ENCODE data around the gene SPATC1L.

Gene SPATC1L

DNA sequence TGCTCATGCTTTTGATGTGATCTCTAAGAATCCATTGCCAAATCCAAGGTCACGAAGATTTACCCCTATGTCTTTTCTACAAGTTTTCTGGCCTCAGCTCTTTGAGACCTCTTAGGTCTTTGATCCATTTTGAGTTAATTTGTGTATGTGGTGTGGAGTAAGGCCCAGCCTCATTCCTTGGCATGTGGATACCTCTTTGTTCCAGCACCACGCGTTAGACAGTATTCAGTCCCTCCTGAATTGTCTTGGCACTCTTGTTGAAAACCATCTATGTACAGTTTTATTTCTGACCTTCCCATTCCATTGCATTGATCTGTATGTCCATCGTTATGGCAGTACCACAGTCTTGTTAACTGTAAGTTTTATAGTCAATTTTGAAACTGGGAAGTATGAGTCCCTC, 20.9 kb downstream of the SPATC1L start:
- Histone ChIP-seq H3K9ac (ENCODE audit: low read length) (no peak overlapping the region), H3K9me3 (ENCODE audit: control insufficient read depth, low read length) (no peaks in the 10 kb centered on the region), H3K36me3 (ENCODE audit: control insufficient read depth, insufficient read depth, low read length, severe bottlenecking) (no peaks in the 10 kb centered on the region), H3K27me3 (replicated peaks; ENCODE audit: control insufficient read depth, insufficient read depth, low read length) (no peaks in the 10 kb centered on the region), H3K4me3 (ENCODE audit: low read length) (no peak overlapping the region), H3K4me1 (ENCODE audit: control insufficient read depth, insufficient read depth, low read length) (no peaks in the 10 kb centered on the region)
- DNase-seq (ENCODE audit: low read depth) = no peak

DNA sequence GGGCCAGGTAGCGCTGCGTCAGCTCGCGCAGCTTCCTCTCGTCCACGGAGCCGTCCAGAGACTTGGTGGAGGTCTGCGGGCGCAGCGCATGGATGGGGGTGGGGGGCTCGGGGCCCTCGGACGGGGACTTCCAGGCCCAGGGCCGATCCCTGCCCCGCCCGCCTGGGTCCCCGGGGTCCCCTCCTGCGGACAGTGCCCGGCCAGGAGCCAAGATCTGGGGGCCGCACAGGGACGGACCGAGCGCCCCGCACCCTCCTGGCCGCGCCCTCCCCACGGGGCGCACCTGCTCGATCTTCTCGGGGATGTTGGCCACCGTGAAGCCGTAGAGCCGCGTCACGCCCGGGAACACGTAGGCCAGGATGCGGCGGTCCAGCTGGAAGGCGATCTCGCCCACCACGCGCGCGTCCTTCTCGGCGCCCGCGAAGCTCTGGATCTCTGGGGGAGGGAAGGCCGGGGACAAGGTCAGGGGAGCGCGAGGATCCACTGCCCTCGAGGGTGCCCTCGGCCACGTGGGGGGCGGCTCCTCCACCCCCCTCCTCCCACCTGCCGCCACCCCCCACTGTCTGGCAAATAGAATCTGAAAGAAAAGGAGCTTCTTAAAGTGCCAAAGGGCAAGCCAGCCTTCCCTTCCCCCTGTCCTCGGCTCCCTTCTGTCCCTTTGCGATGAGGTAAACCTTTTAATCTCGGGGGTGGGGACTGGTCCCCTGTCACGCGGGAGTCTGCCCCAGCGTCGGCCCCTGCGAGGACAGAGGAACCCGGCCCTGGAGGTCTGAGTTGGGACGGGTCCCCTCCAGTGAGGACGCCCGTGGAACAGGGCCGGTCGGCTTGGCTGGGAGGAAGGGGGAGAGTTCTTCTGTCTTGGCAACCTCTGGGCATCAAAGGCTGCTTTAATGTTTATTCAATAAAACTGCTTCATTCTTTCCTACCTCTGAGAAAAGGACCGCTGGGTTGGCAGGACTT, 22.3 kb downstream of the SPATC1L start:
- Histone ChIP-seq H3K9ac (ENCODE audit: low read length) (no peak overlapping the region), H3K4me3 (ENCODE audit: low read length) (no peak overlapping the region), H3K36me3 (ENCODE audit: control insufficient read depth, insufficient read depth, low read length, severe bottlenecking) (no peaks in the 10 kb centered on the region), H3K27me3 (replicated peaks; ENCODE audit: control insufficient read depth, insufficient read depth, low read length) (no peaks in the 10 kb centered on the region), H3K9me3 (ENCODE audit: control insufficient read depth, low read length) (no peaks in the 10 kb centered on the region), H3K4me1 (ENCODE audit: control insufficient read depth, insufficient read depth, low read length) (no peaks in the 10 kb centered on the region)
- DNase-seq (ENCODE audit: low read depth) = no peak

DNA sequence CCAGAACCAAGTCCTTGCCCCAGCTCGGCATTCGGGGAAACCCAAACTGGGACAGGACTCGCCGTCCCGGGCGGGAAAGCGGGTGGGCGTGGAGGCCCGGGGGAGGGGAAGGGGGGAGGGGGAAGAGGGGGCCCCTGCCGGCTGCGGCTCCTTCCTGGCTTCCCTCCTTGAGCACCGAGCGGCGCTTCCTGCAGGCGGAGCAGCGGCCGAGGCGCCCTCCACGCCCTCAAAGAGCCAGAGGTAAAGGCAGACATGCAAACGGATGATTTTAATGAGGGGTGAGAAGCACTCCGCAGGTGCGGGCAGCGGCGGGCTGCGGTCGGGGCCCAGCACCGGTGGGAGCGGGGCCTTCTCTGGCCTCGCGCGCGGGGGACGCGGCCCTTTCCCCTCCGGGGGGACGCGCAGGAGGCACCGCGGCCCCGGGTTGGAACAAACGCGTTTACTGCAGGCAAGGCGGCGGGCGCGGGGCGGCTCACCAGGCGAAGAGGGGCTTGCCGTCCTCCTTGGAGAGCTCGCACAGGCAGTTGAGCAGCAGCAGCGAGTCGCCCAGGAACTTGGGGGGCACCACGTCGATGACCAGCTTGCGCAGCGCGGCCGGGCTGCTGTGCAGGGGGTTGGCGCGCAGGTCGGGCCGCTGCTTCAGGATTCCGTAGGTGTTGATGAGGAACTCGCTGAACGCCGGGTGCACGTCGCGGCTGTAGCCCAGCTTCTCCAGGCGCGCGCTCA, 23.2 kb downstream of the SPATC1L start:
- H3K36me3 ChIP-seq (ENCODE audit: control insufficient read depth, insufficient read depth, low read length, severe bottlenecking) = no peaks in the 10 kb centered on the region
- no peak overlapping the region for H3K9ac ChIP-seq (ENCODE audit: low read length)
- no peaks in the 10 kb centered on the region for H3K27me3 ChIP-seq (replicated peaks; ENCODE audit: control insufficient read depth, insufficient read depth, low read length)
- no peaks in the 10 kb centered on the region for H3K4me1 ChIP-seq (ENCODE audit: control insufficient read depth, insufficient read depth, low read length)
- DNase-seq (ENCODE audit: low read depth) = no peak
- H3K4me3 ChIP-seq (ENCODE audit: low read length) = no peak overlapping the region
- no peaks in the 10 kb centered on the region for H3K9me3 ChIP-seq (ENCODE audit: control insufficient read depth, low read length)

DNA sequence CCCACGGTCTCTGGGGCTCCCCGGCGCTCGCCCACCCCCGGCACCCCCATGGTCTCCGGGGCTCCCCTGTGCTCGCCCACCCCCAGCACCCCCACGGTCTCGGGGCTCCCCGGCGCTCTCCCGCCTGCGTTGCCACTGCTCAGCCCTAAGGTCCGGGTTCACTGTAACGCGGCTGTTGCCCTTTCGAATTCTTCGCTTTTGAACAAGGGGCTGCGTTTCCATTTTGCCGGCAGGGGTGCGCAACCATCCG, 23.7 kb downstream of the SPATC1L start:
- Histone ChIP-seq H3K36me3 (ENCODE audit: control insufficient read depth, insufficient read depth, low read length, severe bottlenecking) (no peaks in the 10 kb centered on the region), H3K4me3 (ENCODE audit: low read length) (no peak overlapping the region), H3K27me3 (replicated peaks; ENCODE audit: control insufficient read depth, insufficient read depth, low read length) (no peaks in the 10 kb centered on the region), H3K9me3 (ENCODE audit: control insufficient read depth, low read length) (no peaks in the 10 kb centered on the region), H3K9ac (ENCODE audit: low read length) (no peak overlapping the region), H3K4me1 (ENCODE audit: control insufficient read depth, insufficient read depth, low read length) (no peaks in the 10 kb centered on the region)
- no peak for DNase-seq (ENCODE audit: low read depth)

DNA sequence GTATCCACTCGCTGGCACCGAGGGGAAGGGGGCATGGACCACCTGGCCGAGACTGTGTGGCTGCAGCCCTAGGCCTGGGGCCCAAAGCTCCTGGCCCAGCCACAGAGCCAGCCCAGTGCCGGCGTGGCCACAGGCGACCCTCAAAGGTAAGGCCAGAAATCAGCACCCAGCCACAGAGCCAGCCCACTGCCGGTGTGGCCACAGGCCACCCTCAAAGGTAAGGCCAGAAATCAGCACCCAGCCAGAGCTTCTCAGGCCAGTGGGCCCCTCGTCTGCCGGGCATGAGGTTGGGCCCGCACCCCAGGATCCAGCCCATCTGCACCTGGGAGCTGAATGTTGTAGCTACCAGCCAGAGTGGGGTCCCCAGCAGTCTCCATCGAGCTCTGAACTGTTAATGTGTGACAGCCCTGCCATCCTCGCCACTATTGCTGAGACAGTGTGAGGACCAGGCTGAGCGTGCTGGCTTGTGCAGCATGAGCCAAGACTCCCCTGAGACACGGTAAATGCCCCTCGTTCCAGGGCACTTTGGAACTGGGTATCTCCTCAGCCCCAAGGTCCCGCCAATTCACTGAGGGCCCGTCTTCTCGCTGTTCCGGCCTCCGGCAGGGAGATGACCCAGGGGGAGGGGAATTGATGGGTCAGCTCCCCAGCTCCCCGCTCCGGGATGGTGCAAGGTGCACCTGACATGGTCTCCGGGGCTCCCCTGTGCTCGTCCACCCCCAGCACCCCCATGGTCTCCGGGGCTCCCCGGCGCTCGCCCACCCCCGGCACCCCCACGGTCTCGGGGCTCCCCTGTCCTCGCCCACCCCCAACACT, 24.2 kb downstream of the SPATC1L start:
- no peaks in the 10 kb centered on the region for H3K36me3 ChIP-seq (ENCODE audit: control insufficient read depth, insufficient read depth, low read length, severe bottlenecking)
- H3K4me1 ChIP-seq (ENCODE audit: control insufficient read depth, insufficient read depth, low read length) = no peaks in the 10 kb centered on the region
- no peak for DNase-seq (ENCODE audit: low read depth)
- H3K27me3 ChIP-seq (replicated peaks; ENCODE audit: control insufficient read depth, insufficient read depth, low read length) = no peaks in the 10 kb centered on the region
- H3K9ac ChIP-seq (ENCODE audit: low read length) = no peak overlapping the region
- H3K4me3 ChIP-seq (ENCODE audit: low read length) = no peak overlapping the region
- H3K9me3 ChIP-seq (ENCODE audit: control insufficient read depth, low read length) = no peaks in the 10 kb centered on the region

GRCh38 chr21:46159390-46159789, 24.9 kb downstream of the SPATC1L start:
- Histone ChIP-seq H3K4me1 (ENCODE audit: control insufficient read depth, insufficient read depth, low read length) (no peaks in the 10 kb centered on the region), H3K9me3 (ENCODE audit: control insufficient read depth, low read length) (no peaks in the 10 kb centered on the region), H3K9ac (ENCODE audit: low read length) (no peak overlapping the region), H3K4me3 (ENCODE audit: low read length) (no peak overlapping the region), H3K36me3 (ENCODE audit: control insufficient read depth, insufficient read depth, low read length, severe bottlenecking) (no peaks in the 10 kb centered on the region), H3K27me3 (replicated peaks; ENCODE audit: control insufficient read depth, insufficient read depth, low read length) (no peaks in the 10 kb centered on the region)
- no peak for DNase-seq (ENCODE audit: low read depth)

- no peak for DNase-seq (ENCODE audit: low read depth)
- Histone ChIP-seq H3K4me3 (ENCODE audit: low read length) (no peak overlapping the region), H3K9me3 (ENCODE audit: control insufficient read depth, low read length) (no peaks in the 10 kb centered on the region)
Observed at GRCh38 chr21:46158666-46159300, 25.5 kb downstream of the SPATC1L start.

GRCh38 chr21:46157987-46158451, 26.2 kb downstream of the SPATC1L start:
- Histone ChIP-seq H3K36me3 (ENCODE audit: control insufficient read depth, insufficient read depth, low read length, severe bottlenecking) (no peaks in the 10 kb centered on the region), H3K9me3 (ENCODE audit: control insufficient read depth, low read length) (no peaks in the 10 kb centered on the region), H3K4me1 (ENCODE audit: control insufficient read depth, insufficient read depth, low read length) (peaks cover 5% of the 10 kb centered on the region), H3K4me3 (ENCODE audit: low read length) (no peak overlapping the region), H3K9ac (ENCODE audit: low read length) (no peak overlapping the region), H3K27me3 (replicated peaks; ENCODE audit: control insufficient read depth, insufficient read depth, low read length) (no peaks in the 10 kb centered on the region)
- DNase-seq (ENCODE audit: low read depth) = no peak

More at GRCh38 chr21:46158666-46159300, 25.5 kb downstream of the SPATC1L start:
- Histone ChIP-seq H3K27me3 (replicated peaks; ENCODE audit: control insufficient read depth, insufficient read depth, low read length) (no peaks in the 10 kb centered on the region), H3K4me1 (ENCODE audit: control insufficient read depth, insufficient read depth, low read length) (no peaks in the 10 kb centered on the region), H3K36me3 (ENCODE audit: control insufficient read depth, insufficient read depth, low read length, severe bottlenecking) (no peaks in the 10 kb centered on the region), H3K9ac (ENCODE audit: low read length) (no peak overlapping the region)

- peaks cover 5% of the 10 kb centered on the region for H3K4me1 ChIP-seq (ENCODE audit: control insufficient read depth, insufficient read depth, low read length)
- H3K27me3 ChIP-seq (replicated peaks; ENCODE audit: control insufficient read depth, insufficient read depth, low read length) = no peaks in the 10 kb centered on the region
- no peaks in the 10 kb centered on the region for H3K9me3 ChIP-seq (ENCODE audit: control insufficient read depth, low read length)
- no peaks in the 10 kb centered on the region for H3K36me3 ChIP-seq (ENCODE audit: control insufficient read depth, insufficient read depth, low read length, severe bottlenecking)
- H3K9ac ChIP-seq (ENCODE audit: low read length) = no peak overlapping the region
- H3K4me3 ChIP-seq (ENCODE audit: low read length) = no peak overlapping the region
- no peak for DNase-seq (ENCODE audit: low read depth)
Observed at GRCh38 chr21:46157396-46157986, 26.8 kb downstream of the SPATC1L start.

GRCh38 chr21:46156678-46157077, 27.6 kb downstream of the SPATC1L start:
- Histone ChIP-seq H3K4me3 (ENCODE audit: low read length) (no peak overlapping the region), H3K4me1 (ENCODE audit: control insufficient read depth, insufficient read depth, low read length) (peaks cover 5% of the 10 kb centered on the region), H3K9ac (ENCODE audit: low read length) (no peak overlapping the region), H3K27me3 (replicated peaks; ENCODE audit: control insufficient read depth, insufficient read depth, low read length) (no peaks in the 10 kb centered on the region), H3K9me3 (ENCODE audit: control insufficient read depth, low read length) (no peaks in the 10 kb centered on the region), H3K36me3 (ENCODE audit: control insufficient read depth, insufficient read depth, low read length, severe bottlenecking) (no peaks in the 10 kb centered on the region)
- DNase-seq (ENCODE audit: low read depth) = no peak
